ENCODE data around the gene CACNA2D1.
A peak's percentile ranks its signal among the peaks of the same experiment; 100 is the strongest.
"Not testable (repeated sequence)": the region's sequence is repeated elsewhere in the genome, so short reads cannot be mapped to it uniquely, and the experiment has no call there.

CACNA2D1 gene

DNA sequence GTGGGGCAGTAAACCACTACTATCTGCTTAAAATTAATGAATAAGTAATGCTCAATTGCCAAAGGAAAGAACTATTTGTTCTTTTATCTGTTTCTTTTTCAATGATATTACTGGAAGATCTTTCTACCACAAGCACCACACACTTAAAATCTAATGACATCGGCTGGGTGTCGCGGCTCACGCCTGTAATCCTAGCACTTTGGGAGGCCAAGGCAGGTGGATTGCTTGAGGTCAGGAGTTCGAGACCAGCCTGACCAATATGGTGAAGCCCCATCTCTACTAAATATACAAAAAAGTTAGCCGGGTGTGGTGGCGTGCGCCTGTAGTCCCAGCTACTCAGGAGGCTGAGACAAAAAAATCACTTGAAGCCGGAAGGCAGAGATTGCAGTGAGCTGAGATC is 10.8 kb downstream of the CACNA2D1 start:
- H3K4me1 ChIP-seq (ENCODE audit: control insufficient read depth, insufficient read depth, low read length), result peaks cover 11% of the 10 kb centered on the region
- H3K27me3 ChIP-seq (ENCODE audit: control insufficient read depth, insufficient read depth, low read length); H3K4me2 ChIP-seq (ENCODE audit: low read length); H3K9me3 ChIP-seq (replicated peaks; ENCODE audit: low read length); H3K9ac ChIP-seq (ENCODE audit: low read depth, low read length); H3K4me3 ChIP-seq (ENCODE audit: low read length); H3K36me3 ChIP-seq (ENCODE audit: insufficient read depth, low read length): not testable (repeated sequence)

DNA sequence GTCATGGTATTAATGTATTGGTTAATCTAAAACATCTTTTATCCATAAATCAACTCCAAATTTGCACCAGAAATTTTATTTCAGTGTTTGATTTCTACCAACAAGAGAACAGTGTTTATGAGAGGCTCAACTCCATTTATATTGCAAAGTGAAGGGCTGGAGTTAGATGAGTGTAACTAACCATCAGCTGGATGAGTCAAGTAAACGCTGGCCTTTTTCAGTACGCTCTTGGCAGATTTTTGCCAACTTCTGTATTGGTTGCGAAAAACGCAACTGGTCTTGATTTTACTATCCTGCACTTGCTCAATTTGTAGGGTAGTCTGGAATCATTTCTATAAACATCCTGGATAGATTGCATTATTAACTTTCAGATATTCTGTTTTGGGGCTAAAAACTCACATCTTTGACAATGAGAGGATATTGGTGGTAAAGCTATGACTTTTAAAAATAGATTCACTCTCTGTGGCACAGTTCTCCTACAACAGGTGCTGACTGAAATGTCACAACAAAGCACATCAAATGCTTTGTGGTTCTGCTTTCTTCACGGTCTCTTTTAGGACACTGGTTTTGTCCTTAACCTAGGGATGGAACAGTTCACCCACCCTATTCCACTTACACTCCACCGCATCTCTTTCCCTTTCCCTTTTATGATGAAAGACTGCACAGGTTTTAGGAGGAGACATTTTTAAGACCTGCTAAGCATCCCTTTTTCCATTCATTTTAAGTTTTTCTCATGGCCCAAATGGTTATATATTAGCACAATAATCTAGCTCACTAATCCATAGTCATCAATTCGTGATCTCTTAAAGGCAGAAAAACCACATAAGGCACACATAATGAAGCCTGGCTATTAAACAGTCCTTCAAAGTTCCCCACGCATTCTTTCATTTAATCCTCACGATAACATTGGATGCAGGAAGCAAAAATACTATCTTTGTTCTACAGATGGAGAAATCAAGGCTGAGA is 12.8 kb downstream of the CACNA2D1 start:
- Histone ChIP-seq H3K9ac (ENCODE audit: low read depth, low read length) (no peak overlapping the region), H3K27me3 (ENCODE audit: control insufficient read depth, insufficient read depth, low read length) (no peaks in the 10 kb centered on the region), H3K9me3 (replicated peaks; ENCODE audit: low read length) (no peaks in the 10 kb centered on the region), H3K4me1 (ENCODE audit: control insufficient read depth, insufficient read depth, low read length) (peaks cover 11% of the 10 kb centered on the region), H3K4me2 (ENCODE audit: low read length) (no peak overlapping the region), H3K36me3 (ENCODE audit: insufficient read depth, low read length) (no peaks in the 10 kb centered on the region), H3K4me3 (ENCODE audit: low read length) (no peak overlapping the region)

DNA sequence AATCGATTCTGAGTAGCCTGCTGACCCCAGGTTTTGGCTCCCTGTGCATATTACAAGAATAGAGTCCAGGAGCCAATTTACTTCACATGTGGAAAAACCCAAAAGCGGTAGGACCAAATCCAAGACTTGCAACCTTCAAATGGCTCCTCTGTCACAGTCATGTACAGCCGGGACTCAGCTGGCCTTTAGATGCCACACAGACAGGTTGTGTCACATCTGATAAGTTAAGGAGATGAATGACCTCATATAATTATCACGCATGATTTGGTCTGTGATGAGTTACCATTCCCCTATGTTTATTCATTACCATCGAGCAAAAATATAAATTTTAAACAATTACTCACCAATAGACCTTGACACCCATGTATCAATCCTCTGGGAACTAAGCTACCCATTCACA is 14.2 kb downstream of the CACNA2D1 start:
- Histone ChIP-seq H3K36me3 (ENCODE audit: insufficient read depth, low read length) (no peaks in the 10 kb centered on the region), H3K4me1 (ENCODE audit: control insufficient read depth, insufficient read depth, low read length) (peaks cover 11% of the 10 kb centered on the region), H3K9ac (ENCODE audit: low read depth, low read length) (no peak overlapping the region), H3K4me2 (ENCODE audit: low read length) (no peak overlapping the region), H3K4me3 (ENCODE audit: low read length) (no peak overlapping the region), H3K9me3 (replicated peaks; ENCODE audit: low read length) (no peaks in the 10 kb centered on the region), H3K27me3 (ENCODE audit: control insufficient read depth, insufficient read depth, low read length) (no peaks in the 10 kb centered on the region)

DNA sequence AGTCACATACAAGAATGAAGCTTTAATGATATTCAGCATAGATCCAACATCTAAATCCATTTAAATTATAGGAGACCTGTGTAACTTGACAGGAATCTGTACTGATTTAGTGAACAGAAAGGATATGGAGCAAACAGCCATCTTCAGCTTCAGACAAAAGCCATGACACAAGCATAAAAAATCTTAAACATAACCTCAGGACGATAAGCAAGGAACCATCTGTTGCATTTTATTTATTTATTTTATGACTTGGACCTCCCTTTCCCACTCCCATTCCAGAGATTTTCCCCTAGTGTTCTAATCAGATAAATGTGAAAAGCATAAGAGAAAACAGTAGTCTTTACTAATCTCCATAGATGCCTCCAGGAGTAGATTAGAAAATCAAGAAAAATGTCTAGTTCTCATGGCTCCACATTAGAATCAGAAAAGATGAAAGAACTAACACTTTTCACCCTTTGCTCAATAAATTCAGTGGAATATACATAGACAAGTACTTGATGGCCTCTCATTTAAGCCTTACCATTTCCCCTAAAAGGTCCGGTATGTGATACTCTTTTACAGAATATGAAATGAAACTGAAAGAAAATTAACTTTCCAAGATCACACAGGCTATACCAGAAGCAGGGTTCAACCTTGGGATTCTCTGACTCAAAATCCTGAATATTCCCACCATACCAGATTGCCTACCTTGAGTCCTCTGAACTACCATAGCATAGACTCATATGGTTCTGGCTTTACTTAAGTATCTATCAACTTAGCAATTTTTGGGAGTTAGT is 15.2 kb downstream of the CACNA2D1 start:
- Histone ChIP-seq H3K4me3 (ENCODE audit: low read length) (no peak overlapping the region), H3K9me3 (replicated peaks; ENCODE audit: low read length) (no peaks in the 10 kb centered on the region), H3K9ac (ENCODE audit: low read depth, low read length) (no peak overlapping the region), H3K4me1 (ENCODE audit: control insufficient read depth, insufficient read depth, low read length) (peaks cover 11% of the 10 kb centered on the region), H3K27me3 (ENCODE audit: control insufficient read depth, insufficient read depth, low read length) (no peaks in the 10 kb centered on the region), H3K36me3 (ENCODE audit: insufficient read depth, low read length) (no peaks in the 10 kb centered on the region), H3K4me2 (ENCODE audit: low read length) (peak overlapping the region; percentile 57)

DNA sequence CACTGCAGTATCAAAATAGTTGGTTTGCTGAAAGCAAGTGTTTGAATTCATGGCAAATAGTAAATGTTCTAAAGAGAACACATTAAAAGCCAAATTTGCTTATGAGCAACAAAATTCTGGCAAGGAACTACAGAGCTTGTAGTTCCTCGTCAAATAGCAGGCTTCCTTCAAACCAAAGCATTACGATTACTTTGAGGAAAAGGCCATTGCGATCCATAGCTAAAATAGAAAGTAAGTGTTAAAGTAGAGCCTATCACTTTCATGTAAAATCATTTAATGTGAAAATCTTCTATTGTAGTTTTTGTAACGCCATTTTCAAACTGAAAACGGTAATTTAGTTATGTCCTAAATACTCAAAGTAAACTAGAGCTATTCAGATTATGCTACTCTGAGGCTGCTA is 20.1 kb downstream of the CACNA2D1 start:
- no peak overlapping the region for H3K4me2 ChIP-seq (ENCODE audit: low read length)
- no peaks in the 10 kb centered on the region for H3K36me3 ChIP-seq (ENCODE audit: insufficient read depth, low read length)
- no peak overlapping the region for H3K9ac ChIP-seq (ENCODE audit: low read depth, low read length)

DNA sequence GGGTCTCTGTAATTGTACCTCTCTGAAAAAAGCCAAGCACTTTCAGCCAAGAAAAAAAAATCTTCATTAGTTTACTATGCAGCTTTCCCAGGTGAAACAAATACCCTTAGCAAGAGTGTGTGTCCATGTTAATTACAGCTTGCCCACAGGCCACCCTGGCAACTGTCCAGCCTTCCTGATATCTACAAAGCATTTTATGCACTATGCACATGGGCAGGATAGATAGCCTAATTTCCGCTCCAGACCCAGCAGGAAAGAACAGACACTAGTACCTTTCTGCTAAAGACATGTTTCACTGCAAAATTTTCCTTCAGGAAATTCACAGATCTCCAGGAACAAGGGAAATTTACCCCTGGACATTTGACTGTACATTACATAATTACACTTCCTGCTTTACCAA is 24.4 kb downstream of the CACNA2D1 start:
- Histone ChIP-seq H3K9ac (ENCODE audit: low read depth, low read length) (no peak overlapping the region), H3K27me3 (ENCODE audit: control insufficient read depth, insufficient read depth, low read length) (no peaks in the 10 kb centered on the region), H3K4me1 (ENCODE audit: control insufficient read depth, insufficient read depth, low read length) (no peaks in the 10 kb centered on the region), H3K4me3 (ENCODE audit: low read length) (no peak overlapping the region), H3K4me2 (ENCODE audit: low read length) (no peak overlapping the region), H3K9me3 (replicated peaks; ENCODE audit: low read length) (no peaks in the 10 kb centered on the region), H3K36me3 (ENCODE audit: insufficient read depth, low read length) (no peaks in the 10 kb centered on the region)

More for the DNA sequence above, 20.1 kb downstream of the CACNA2D1 start:
- Histone ChIP-seq H3K9me3 (replicated peaks; ENCODE audit: low read length) (no peaks in the 10 kb centered on the region), H3K4me3 (ENCODE audit: low read length) (no peak overlapping the region), H3K4me1 (ENCODE audit: control insufficient read depth, insufficient read depth, low read length) (peaks cover 2% of the 10 kb centered on the region), H3K27me3 (ENCODE audit: control insufficient read depth, insufficient read depth, low read length) (no peaks in the 10 kb centered on the region)

DNA sequence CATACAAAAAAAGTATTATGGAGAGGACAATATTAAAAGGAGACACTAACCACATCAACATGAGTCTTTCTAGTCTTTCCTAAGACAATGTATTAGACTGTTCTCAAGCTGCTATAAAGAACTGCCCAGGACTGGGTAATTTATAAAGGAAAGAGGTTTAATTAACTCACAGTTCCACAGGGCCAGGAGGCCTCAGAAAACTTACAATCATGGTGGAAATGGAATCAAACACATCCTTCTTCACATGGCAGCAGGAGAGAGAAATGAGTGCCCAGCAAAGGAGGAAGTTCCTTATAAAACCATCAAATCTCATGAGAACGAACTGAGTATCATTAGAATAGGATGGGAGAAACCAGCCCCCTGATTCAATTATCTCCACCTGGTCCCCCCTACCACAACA is 25.7 kb downstream of the CACNA2D1 start:
- no peak overlapping the region for H3K4me3 ChIP-seq (ENCODE audit: low read length)

DNA sequence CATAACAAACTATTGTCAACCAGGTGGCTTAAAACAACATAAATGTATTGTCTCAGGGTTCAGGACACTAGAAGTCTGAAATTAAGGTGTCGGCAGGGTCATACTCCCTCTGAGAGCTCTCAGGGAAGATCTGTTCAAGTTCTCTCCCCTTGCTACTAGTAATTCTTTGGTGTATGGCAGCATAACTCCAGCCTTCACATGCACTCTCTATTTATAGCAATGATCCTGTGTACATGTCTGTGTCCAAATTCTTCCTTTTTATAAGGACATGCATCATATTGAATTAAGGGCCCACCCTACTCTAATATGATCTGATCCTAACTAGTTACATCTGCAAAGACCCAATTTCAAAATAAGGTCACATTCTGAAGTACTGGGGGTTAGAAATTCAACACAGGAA is 27.2 kb downstream of the CACNA2D1 start:
- Histone ChIP-seq H3K9ac (ENCODE audit: low read depth, low read length) (no peak overlapping the region), H3K4me1 (ENCODE audit: control insufficient read depth, insufficient read depth, low read length) (no peaks in the 10 kb centered on the region), H3K4me2 (ENCODE audit: low read length) (no peak overlapping the region), H3K36me3 (ENCODE audit: insufficient read depth, low read length) (no peaks in the 10 kb centered on the region), H3K4me3 (ENCODE audit: low read length) (no peak overlapping the region), H3K27me3 (ENCODE audit: control insufficient read depth, insufficient read depth, low read length) (no peaks in the 10 kb centered on the region), H3K9me3 (replicated peaks; ENCODE audit: low read length) (no peaks in the 10 kb centered on the region)

More for the DNA sequence above, 25.7 kb downstream of the CACNA2D1 start:
- Histone ChIP-seq H3K27me3 (ENCODE audit: control insufficient read depth, insufficient read depth, low read length) (no peaks in the 10 kb centered on the region), H3K36me3 (ENCODE audit: insufficient read depth, low read length) (no peaks in the 10 kb centered on the region), H3K9me3 (replicated peaks; ENCODE audit: low read length) (no peaks in the 10 kb centered on the region), H3K4me1 (ENCODE audit: control insufficient read depth, insufficient read depth, low read length) (no peaks in the 10 kb centered on the region), H3K9ac (ENCODE audit: low read depth, low read length) (no peak overlapping the region), H3K4me2 (ENCODE audit: low read length) (no peak overlapping the region)

DNA sequence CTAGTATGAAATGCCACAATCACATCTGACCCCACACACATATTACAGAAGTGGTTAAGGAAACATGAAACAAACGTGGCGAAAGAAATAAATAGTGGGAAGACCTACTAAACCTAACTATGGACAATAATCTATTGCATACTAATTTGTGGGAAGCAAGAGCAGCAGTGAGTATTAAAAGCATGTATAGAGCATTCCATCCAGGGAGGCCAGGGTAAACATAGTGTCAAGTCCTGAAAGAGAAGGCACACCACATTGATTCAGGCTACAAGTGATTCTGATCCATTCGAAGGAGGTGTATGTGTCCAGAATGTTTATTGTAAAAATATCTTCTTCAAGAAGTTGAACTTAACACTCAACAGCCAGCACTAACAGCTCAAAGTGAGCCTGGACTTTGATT is 29.2 kb downstream of the CACNA2D1 start:
- Histone ChIP-seq H3K4me3 (ENCODE audit: low read length) (no peak overlapping the region), H3K9me3 (replicated peaks; ENCODE audit: low read length) (no peaks in the 10 kb centered on the region), H3K4me1 (ENCODE audit: control insufficient read depth, insufficient read depth, low read length) (no peaks in the 10 kb centered on the region)

DNA sequence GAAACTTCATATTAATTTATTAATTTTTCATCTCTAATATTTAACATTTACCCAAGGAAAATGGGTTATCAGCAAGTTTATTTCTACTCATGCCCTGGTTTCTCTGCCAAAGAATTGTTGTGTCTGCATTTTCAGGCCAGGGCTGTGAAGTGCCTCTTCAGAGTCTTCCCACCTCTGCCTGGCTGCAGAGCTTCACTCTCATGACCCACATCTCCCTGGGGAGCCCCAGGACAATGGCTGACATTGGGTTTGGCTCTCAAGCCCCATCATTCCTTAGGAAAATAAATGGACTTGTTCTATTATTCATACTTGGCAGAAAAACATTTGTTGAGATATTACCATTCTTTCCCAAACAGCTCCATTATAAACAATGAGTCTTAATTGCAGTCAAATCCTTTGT is 30.3 kb downstream of the CACNA2D1 start:
- no peak overlapping the region for H3K4me2 ChIP-seq (ENCODE audit: low read length)
- H3K9ac ChIP-seq (ENCODE audit: low read depth, low read length), result no peak overlapping the region
- no peaks in the 10 kb centered on the region for H3K27me3 ChIP-seq (ENCODE audit: control insufficient read depth, insufficient read depth, low read length)
- H3K9me3 ChIP-seq (replicated peaks; ENCODE audit: low read length), result no peaks in the 10 kb centered on the region
- no peaks in the 10 kb centered on the region for H3K4me1 ChIP-seq (ENCODE audit: control insufficient read depth, insufficient read depth, low read length)
- H3K36me3 ChIP-seq (ENCODE audit: insufficient read depth, low read length), result no peaks in the 10 kb centered on the region
- H3K4me3 ChIP-seq (ENCODE audit: low read length), result no peak overlapping the region

More for the DNA sequence above, 29.2 kb downstream of the CACNA2D1 start:
- Histone ChIP-seq H3K36me3 (ENCODE audit: insufficient read depth, low read length) (no peaks in the 10 kb centered on the region), H3K4me2 (ENCODE audit: low read length) (no peak overlapping the region), H3K27me3 (ENCODE audit: control insufficient read depth, insufficient read depth, low read length) (no peaks in the 10 kb centered on the region), H3K9ac (ENCODE audit: low read depth, low read length) (no peak overlapping the region)

DNA sequence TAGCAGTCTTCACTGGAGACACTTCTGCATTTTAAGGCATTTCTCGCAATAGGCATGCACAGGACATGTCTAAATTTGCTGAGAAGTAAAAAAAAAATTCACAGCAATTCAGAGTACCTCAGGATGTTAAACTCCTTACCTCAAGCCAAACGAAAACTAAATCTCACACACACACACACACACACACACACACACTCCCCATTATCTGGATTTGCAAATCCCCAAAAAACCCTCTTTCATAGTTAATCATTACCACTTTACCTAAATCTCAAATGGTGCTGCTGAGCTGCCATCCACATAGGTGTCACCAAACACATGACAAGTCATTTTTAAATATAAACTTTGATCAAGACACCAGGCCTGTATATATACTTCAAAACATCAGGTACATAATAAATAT is 31.8 kb downstream of the CACNA2D1 start:
- no peaks in the 10 kb centered on the region for H3K9me3 ChIP-seq (replicated peaks; ENCODE audit: low read length)
- no peaks in the 10 kb centered on the region for H3K27me3 ChIP-seq (ENCODE audit: control insufficient read depth, insufficient read depth, low read length)
- no peak overlapping the region for H3K9ac ChIP-seq (ENCODE audit: low read depth, low read length)
- no peaks in the 10 kb centered on the region for H3K36me3 ChIP-seq (ENCODE audit: insufficient read depth, low read length)
- H3K4me2 ChIP-seq (ENCODE audit: low read length), result no peak overlapping the region
- no peak overlapping the region for H3K4me3 ChIP-seq (ENCODE audit: low read length)
- peaks cover 8% of the 10 kb centered on the region for H3K4me1 ChIP-seq (ENCODE audit: control insufficient read depth, insufficient read depth, low read length)

Measured in skeletal muscle satellite cell (primary cell).